HFFc6 (cell line): ENCODE results near the gene DOCK6. TPM values are rescaled to one million over a fixed set of nuclear protein-coding genes. Genes with fewer than 3 reads are reported as not detected.
A peak's percentile ranks its signal among the peaks of the same experiment; 100 is the strongest.

Source experiments
- DNase-seq: peaks from one replicate; pipeline ENCODE4 v3.0.0-alpha.2; 2018
- H3K27ac Mint-ChIP-seq: 2 replicates; pipeline ENCODE4 v1.8.0; 2020; ENCODE audit warnings: mild to moderate bottlenecking, mixed read lengths
- H3K27me3 Mint-ChIP-seq: 2 replicates; pipeline ENCODE4 v1.8.0; 2021; ENCODE audit warnings: mild to moderate bottlenecking, moderate library complexity, mixed read lengths; ENCODE audit not compliant: insufficient read depth
- H3K36me3 Mint-ChIP-seq: 2 replicates; pipeline ENCODE4 v1.8.0; 2021; ENCODE audit warnings: low read depth, mixed read lengths
- H3K4me1 Mint-ChIP-seq: 2 replicates; pipeline ENCODE4 v1.8.0; 2020; ENCODE audit warnings: low read depth, mixed read lengths
- H3K4me3 Mint-ChIP-seq: 2 replicates; pipeline ENCODE4 v1.8.0; 2020; ENCODE audit warnings: mild to moderate bottlenecking, moderate library complexity, mixed read lengths
- H3K9me3 Mint-ChIP-seq: 2 replicates; pipeline ENCODE4 v1.8.0; 2020; ENCODE audit warnings: mild to moderate bottlenecking, mixed read lengths
- CTCF ChIP-seq: fragments of 200-600 bp; sonication (generic); IDR thresholded peaks from 2 replicates; pipeline ENCODE4 v1.5.0; 2021; ENCODE audit warnings: antibody characterized with exemption, mild to moderate bottlenecking
- total RNA-seq, 6 experiments: library from RNA; stranded (reverse); fragmentation: NEBNext Ultra II Directional; extraction: Animal tissue kit (Norgen Biotek cat#: 25700); gene quantifications; 2 replicates in 1 of 6; 3 replicates in 5 of 6; pipeline ENCODE4 v1.2.3, GENCODE V29; 2021

The DOCK6 gene
- total RNA-seq, 6 experiments from 2014 or later, result 20.7 to 32.2 (median 22.9) TPM

GRCh38 chr19:11265177-11265784 lies 3.0 kb upstream of the DOCK6 start:
- Mint-ChIP-seq H3K9me3 (no peaks in the 10 kb centered on the region), H3K27ac (peak overlapping the region; percentile 43; the same call in 1 of the 2 replicates), H3K36me3 (no peaks in the 10 kb centered on the region; the same call in 1 of the 2 replicates), H3K4me3 (no peak overlapping the region), H3K4me1 (peaks cover 35% of the 10 kb centered on the region), H3K27me3 (peaks cover 5% of the 10 kb centered on the region)
- no peak for DNase-seq
- no peak for TF ChIP-seq CTCF

GRCh38 chr19:11264452-11265176 lies 2.3 kb upstream of the DOCK6 start:
- TF ChIP-seq CTCF, result no peak
- H3K27me3 Mint-ChIP-seq, result peaks cover 5% of the 10 kb centered on the region
- no peaks in the 10 kb centered on the region for H3K9me3 Mint-ChIP-seq
- no peak overlapping the region; the same call in 1 of the 2 replicates for H3K27ac Mint-ChIP-seq
- no peak for DNase-seq
- no peaks in the 10 kb centered on the region; the same call in 1 of the 2 replicates for H3K36me3 Mint-ChIP-seq
- H3K4me3 Mint-ChIP-seq, result no peak overlapping the region
- peaks cover 34% of the 10 kb centered on the region for H3K4me1 Mint-ChIP-seq

GRCh38 chr19:11263726-11264125 lies 1.4 kb upstream of the DOCK6 start:
- H3K27me3 Mint-ChIP-seq, result peaks cover 5% of the 10 kb centered on the region
- no peak for DNase-seq
- peaks cover 25% of the 10 kb centered on the region for H3K4me1 Mint-ChIP-seq
- H3K36me3 Mint-ChIP-seq, result no peaks in the 10 kb centered on the region; the same call in 1 of the 2 replicates
- H3K9me3 Mint-ChIP-seq, result no peaks in the 10 kb centered on the region
- H3K4me3 Mint-ChIP-seq, result 0 out of 2 replicates have a peak overlapping the region, but pooled peaks have one; percentile 32
- no peak overlapping the region for H3K27ac Mint-ChIP-seq
- TF ChIP-seq CTCF, result no peak

GRCh38 chr19:11261431-11261970 lies 823 bp downstream of the DOCK6 start:
- Mint-ChIP-seq H3K36me3 (no peaks in the 10 kb centered on the region), H3K27ac (0 out of 2 replicates have a peak overlapping the region, but pooled peaks have one; percentile 52), H3K4me1 (peaks cover 16% of the 10 kb centered on the region), H3K27me3 (peaks cover 3% of the 10 kb centered on the region; the same call in 1 of the 2 replicates), H3K9me3 (no peaks in the 10 kb centered on the region), H3K4me3 (peak overlapping the region; percentile 72)
- no peak for DNase-seq
- TF ChIP-seq CTCF, result no peak

GRCh38 chr19:11260996-11261395 lies 1.3 kb downstream of the DOCK6 start:
- DNase-seq, result no peak
- Mint-ChIP-seq H3K4me3 (peak overlapping the region; percentile 72), H3K36me3 (no peaks in the 10 kb centered on the region), H3K27me3 (peaks cover 3% of the 10 kb centered on the region; the same call in 1 of the 2 replicates), H3K27ac (peak overlapping the region; percentile 52; the same call in 1 of the 2 replicates), H3K4me1 (peaks cover 11% of the 10 kb centered on the region), H3K9me3 (no peaks in the 10 kb centered on the region)
- TF ChIP-seq CTCF, result no peak
